Neural progenitor cell (in vitro differentiated cells): Measurements from ENCODE around the gene NTN5.

ENCODE experiments used
- EZH2phosphoT487 ChIP-seq: fragments of 200-600 bp; sonication (generic); IDR thresholded peaks from 2 replicates; pipeline ENCODE4 v1.6.1; 2017; ENCODE audit warnings: antibody characterized with exemption
- TF ChIP-seq, protein P1 (sequence below): fragments of 200-600 bp; sonication (generic); IDR thresholded peaks from 2 replicates; pipeline ENCODE4 v1.5.1; 2017; ENCODE audit warnings: antibody characterized with exemption, mild to moderate bottlenecking

DNA sequence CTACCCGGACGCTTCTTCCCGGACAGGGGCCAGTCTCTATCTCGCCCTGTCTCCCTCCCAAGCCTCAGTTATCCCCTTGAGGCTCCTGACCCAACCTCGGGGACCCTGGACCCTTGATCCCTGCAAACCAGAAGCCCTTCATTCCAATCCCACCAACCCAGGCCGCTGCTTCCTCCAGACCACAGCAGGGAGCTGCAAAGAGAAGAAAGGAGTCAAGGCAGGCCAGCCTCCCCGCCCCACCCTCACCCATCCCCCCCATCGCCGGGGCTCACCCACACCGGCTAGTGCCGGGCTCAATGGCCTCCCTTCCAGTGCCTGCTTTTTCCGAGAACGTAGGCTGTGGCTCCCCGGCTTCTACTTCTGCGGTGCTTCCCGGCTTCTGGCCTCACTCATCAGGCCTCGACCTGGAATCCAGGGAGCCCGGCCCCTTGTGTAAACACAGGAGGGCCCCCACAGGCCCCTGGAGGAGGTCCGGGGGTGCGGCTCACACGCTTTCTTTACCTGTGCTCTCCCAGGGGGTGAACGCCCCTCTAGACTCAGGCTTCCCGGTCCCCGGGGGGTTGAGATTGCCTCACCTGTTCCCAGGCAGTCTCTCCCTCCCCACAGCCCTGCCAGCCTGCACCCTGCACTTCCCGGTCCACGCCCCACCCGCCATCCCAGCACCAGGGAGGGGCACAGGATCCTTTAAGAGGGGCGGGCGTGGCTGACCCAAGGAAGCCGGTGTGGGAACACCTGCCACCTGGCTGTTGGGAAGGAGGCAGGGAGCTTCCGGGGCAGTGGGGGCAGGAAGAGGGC, 58.2 kb downstream of the NTN5 start, which contains the start of gene FAM83E:
- TF ChIP-seq, protein P1, sequence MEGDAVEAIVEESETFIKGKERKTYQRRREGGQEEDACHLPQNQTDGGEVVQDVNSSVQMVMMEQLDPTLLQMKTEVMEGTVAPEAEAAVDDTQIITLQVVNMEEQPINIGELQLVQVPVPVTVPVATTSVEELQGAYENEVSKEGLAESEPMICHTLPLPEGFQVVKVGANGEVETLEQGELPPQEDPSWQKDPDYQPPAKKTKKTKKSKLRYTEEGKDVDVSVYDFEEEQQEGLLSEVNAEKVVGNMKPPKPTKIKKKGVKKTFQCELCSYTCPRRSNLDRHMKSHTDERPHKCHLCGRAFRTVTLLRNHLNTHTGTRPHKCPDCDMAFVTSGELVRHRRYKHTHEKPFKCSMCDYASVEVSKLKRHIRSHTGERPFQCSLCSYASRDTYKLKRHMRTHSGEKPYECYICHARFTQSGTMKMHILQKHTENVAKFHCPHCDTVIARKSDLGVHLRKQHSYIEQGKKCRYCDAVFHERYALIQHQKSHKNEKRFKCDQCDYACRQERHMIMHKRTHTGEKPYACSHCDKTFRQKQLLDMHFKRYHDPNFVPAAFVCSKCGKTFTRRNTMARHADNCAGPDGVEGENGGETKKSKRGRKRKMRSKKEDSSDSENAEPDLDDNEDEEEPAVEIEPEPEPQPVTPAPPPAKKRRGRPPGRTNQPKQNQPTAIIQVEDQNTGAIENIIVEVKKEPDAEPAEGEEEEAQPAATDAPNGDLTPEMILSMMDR: no peak
- TF ChIP-seq EZH2phosphoT487: no peak
